Hematopoietic multipotent progenitor cell treated with erythropoietin and hydrocortisone succinate and interleukin-3 and kit ligand, for 15 days (in vitro differentiated cells): ENCODE data around the gene PLXNA2.

ENCODE experiments used
- DNase-seq: peaks from one replicate; pipeline ENCODE4 v3.0.0-alpha.2; 2015; ENCODE audit warnings: low spot score

Gene PLXNA2

DNA sequence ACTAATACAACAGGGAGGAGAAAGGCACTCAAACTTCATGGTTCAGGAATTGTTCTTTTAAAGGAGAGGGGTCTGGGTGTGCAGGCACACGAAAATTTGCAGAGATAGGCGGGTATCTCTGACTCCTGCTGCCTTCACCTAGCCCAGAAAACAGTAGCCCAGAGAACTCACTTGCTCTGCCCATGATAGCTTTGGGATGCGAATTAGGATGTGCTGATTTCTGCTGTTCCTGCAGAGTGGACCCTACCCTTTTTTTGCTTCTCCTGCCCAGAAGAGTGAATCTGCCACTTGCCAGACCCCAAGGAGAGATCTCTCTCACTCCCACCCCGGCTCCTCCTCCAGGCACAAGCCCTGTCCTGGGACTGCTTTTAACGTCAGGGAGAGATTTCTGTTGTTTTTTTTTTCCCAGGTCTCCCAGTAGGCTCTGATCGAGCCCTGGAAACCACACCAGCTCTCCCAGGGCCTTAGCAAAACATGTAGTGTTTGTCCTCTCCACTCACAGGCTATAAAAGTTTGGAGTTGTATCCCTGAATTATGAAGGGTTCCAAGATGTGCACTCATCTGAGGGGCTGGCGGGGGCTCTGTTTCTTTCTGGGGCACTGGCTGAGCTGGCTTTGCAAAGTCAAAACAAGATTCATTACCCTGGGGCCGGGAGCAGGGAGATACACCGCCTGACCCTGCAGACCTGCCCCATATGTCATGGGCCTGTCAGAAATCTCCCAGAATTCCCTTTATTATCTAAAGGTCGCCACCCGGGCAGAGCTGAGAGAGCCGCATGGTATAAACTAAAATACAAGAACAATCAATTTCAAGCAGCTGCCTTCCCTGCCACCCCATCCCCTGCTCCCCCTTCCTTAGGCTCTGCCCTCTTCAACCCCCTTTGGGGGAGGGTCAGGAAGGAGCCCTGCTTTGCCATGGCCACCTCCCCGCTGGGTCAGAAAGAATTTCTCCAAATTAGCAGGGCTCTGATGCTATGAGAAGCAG, 17.9 kb downstream of the PLXNA2 start:
- peak; percentile 17 for DNase-seq

DNA sequence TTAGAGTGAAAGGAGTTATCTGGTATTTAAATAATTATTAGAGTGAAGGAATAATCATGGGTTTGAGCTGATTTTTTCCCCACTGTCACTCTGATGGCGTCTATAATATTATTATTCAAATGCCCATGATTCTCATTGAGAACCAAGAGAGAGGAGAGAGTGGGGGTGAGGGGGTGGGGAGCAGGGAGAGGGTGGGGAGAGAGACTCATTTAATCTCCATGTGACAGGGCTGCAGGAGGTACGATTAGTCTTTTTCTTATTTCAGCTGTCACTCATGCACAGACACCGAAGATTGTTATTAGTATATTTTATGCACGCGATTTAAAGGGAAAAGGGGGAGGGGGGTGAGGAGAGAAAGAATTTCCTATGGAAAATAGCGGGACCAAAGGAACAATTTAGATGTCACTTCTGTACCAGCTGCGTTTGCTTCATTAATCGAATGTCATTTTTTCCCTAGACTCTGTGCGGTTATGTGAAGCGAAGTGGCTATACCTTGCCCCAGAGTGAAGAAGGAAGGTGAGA, 19.9 kb downstream of the PLXNA2 start:
- no peak for DNase-seq

DNA sequence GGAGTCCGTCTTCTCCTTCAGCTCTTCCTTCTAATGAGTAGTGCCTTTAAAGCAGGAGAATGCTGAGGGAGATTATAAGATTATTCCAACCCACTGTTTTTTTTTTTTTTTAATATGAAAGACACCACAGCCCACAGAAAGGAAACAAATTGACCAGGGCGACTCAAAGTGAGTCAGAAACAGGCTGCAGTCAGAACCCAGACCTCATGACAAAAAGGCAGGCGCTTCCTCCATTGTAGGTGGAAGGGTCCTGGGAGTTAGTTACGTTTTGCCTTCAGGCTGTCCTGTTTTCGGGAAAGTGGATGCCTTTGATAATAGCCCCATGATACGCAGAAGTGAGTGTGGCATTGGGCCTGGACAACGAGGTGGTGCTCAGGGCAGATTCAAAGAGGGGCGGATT, 21.0 kb downstream of the PLXNA2 start:
- no peak for DNase-seq

DNA sequence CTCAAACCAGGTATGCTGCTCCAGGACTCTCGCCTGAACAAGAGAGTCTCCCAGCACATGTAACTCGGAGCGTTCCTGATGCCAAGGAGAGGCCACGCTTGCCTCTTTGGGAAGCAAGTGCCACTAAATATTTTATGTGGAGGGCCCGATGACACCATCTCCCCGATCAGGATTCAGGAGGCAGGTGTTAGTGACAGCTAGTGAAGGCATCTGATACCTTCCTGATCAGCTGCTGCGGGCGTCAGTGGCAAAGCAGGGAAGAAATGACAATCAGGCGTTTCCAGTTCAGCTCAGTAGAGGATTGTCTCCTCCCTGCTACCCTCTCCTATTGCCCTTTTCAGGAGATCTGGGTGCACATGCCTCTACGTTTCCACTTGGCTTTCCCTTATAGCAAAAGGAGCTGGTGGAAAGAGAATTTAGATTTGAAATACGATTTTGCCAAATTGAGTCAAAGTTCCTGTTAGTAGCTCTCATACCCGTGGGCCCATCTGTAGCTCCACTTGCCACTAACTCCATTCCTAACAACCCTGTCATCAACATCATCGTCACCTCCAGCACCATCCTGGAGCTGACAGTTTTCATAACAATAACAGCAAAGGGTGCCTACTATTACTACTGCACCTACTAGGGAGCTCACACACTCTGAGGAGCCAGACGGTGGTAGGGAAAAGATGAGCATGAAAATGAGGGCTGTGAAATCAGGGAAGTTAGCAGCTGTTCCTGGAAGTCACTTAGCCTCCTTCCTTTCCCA, 21.6 kb downstream of the PLXNA2 start:
- DNase-seq = no peak

DNA sequence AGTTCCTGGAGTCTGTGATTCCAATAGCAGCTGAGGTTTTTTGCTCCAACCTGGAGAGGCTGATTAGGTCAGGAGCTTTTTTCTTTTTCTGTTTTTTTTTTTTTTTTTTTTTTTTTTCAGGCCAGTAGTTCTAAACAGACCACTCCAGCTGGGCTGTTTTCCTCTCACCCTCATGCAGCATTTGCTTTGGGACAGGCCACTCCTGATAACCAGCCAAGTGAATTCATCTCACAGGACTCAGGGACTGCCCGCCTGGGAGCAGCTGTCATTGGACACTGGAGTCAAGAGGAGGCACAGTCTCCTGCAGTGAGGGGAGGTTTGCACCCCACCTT, 22.9 kb downstream of the PLXNA2 start:
- no peak for DNase-seq

DNA sequence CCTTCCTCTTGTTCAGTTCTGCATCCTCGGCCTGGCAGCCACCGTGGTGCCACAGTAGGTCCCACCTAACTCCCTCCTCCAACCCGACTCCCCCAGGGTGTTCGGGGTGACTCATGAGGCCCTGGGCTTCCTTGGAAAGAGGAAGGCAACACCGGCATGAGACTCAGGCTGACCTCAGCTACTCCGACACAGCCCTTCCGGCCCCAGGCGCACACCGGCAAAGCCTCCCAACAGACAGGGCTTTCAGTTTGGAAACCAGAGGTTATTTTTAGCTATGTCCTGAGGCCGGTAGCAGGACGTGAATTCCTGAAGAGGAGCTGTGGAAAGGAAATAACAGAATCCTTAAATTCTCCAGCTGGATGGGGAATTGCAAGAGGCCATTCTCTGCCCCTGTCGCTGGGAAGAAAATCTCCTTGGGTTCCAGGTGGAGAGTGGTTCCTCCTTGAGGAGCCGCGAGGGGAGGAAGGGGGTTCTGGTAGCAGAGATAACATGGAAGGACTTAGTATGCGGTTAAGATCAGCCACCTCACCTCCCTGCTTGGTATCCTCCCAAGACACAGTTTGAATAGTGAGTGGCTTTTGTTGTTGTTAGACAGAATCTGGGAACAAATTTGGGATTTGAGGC, 24.4 kb downstream of the PLXNA2 start:
- DNase-seq = no peak

DNA sequence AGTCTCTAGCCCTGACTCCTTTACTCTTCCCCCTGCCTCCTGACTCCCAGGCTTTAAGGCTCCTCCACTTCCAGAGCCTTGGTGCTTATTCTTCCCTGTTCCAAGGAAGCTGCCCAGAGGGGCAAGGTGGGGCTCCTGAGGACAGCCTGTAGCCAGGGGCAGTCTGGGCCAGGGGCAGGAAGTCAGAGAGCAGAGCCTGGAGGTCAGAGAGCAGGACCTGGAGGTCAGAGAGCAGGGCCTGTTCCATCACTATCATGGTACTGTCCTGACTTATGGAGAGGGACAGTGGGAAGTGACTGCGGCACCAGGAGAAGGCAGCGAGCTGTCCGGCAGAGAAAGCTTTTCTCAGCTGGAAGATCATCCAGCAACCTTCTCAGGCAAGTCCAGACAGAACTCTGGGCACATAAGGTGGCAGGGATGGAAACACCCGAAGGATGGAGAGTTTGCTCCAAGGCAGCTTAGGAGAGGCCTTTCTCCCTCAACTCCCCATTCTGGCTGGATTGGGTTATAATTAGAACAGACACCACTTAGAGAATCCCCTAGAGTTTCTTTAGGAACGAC, 25.0 kb downstream of the PLXNA2 start:
- DNase-seq = no peak

DNA sequence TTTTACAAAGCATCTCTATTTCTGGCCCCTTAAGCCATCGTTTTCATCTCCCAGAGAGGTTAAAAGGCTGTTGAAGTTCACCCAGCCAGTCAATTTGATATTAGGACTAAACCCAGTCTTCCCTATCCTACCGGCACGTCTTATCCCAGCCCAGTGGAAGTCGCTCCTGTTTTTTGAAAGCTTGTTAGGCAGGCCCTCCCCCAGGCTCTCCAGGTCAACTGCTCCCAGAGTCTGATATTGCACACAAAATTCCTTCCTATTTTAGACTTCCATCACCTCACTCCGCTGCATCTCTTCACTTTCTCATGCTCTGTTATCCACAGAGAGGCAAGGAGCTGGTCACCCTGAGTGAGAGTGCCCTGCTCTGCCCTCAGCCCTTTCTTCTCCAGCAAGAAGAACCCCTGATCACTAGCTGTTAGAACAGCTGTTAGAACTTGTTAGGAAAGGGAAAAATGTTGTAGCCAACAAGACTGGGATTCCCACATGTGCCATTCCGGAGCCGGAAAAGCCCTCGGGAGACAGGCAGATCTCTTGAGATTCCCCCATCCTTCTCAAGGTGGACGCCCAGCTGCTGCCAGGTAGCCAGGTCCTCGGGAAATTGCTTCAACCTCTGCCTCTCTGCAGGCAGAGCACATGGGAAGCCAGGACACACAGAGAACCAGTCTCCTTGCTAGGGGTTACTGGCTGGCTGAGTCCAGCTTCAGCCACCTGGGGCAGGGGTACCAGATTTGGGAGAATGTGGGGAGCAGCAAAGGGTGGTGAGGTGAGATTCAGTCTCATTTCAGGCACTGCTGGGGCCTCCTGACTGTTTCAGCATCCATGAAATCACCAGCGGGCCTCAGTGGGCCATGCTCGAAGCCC, 25.7 kb downstream of the PLXNA2 start:
- no peak for DNase-seq

DNA sequence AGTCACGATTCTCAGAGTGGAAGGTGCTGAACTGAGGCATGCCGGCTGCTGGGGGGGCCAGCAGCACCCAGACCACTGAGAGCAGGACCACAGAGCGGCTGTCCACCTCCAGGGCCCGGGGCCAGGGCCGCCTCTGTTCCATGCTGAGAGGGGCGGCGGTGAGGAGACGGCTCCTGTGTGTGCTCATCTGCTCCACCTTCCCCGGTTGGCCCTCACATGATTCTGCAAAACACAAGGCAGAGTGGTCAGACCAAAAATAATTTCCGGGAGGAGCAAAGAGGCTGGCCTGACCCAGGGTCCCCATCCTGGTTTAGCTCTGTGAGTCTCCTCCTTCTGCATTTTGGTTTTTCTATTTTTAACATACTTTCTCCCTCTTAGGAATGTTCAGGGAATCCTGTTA, 26.4 kb downstream of the PLXNA2 start:
- DNase-seq = no peak

DNA sequence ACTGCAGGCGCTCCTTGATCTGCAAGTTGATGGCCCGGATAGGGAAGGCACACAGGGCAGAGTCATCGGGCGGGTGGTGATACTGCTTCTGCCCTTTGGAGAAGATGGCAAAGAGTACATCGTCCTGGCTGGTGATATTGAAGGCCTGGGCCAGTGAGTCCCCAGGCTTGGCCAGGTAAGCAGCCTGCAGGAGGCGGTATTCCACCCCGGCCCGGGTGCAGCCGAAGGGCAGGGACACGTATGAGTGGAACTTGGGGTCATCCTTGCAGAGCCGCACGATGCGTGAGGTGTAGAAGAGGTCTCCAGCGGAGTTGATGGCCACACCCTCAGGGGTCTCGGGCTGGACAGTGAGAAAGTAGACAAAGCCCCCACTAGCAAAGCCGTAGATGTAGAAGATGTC, 27.4 kb downstream of the PLXNA2 start:
- DNase-seq = no peak

DNA sequence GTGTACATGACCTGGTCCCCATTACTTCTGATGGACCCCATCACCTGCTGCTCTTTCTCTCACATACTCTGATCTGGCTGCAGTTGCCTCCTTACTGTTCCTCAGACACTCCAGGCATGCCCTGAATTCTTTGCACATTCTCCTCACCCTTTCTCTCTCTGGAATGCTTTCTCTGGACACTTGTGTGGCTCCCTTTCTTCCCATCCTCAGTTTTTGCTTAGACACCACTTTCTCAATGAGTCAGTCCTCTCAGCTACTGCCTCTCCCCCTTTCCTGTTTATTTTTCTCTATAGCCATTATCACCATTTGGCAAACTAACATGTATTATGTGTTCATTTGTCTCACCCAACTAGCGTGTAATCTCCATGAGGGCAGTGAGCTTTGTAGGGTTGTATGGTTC, 28.1 kb downstream of the PLXNA2 start:
- no peak for DNase-seq

DNA sequence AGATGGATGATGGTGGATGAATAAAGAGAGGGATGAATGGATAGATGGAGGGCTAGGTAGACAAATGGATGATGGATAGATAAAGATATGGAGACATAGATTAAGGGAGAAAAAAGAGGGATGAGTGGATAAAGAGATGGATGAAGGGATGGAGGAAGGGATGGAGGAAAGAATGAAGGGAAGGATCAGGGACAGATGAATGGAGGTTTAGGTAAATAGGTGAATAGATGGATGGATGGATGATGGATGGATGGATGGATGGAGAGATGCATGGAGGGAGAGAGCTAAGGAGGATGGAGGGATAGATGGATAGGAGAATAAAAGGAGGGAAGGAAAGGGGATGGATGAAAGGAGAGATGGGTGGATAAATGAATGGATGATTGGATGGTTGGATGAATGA, 28.8 kb downstream of the PLXNA2 start:
- no peak for DNase-seq

DNA sequence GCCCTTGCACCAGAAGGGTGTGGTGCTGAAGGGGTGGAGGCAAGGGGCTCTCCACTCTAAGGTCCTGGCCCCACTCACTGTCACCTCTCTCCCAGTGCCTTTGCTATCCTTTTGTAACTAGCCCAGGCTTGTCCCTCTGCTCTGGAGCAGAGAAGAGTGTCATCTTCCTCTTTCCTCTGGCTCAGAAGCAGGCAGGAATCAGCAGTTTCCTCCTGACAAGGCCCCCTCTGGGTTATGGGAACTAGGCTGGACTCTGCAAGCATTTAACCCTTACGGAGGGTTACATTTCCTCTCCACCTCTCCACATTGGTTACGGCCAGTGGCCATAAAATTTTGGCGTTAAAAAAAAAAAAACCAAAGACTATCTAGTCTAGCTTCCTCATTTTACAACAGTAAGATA, 30.4 kb downstream of the PLXNA2 start:
- no peak for DNase-seq

DNA sequence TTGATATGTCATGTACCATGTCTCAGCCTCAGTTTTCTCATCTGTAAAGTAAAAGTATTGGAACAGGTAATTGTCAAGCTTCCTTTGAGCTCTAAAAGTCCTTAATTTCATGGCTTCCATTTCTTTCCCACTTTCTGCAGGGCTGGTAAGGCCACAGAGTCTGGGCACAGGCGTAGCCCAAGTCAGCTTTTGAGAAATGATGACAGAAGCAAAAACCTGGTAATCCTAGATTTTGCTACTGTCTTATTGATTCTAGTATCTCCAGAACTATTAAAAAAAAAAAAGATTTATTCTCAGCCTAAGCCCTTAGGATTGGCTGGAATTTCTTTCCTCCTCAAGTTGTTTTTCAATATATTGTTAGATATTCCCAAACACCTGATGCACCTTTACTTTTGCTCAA, 31.3 kb downstream of the PLXNA2 start:
- DNase-seq = no peak

DNA sequence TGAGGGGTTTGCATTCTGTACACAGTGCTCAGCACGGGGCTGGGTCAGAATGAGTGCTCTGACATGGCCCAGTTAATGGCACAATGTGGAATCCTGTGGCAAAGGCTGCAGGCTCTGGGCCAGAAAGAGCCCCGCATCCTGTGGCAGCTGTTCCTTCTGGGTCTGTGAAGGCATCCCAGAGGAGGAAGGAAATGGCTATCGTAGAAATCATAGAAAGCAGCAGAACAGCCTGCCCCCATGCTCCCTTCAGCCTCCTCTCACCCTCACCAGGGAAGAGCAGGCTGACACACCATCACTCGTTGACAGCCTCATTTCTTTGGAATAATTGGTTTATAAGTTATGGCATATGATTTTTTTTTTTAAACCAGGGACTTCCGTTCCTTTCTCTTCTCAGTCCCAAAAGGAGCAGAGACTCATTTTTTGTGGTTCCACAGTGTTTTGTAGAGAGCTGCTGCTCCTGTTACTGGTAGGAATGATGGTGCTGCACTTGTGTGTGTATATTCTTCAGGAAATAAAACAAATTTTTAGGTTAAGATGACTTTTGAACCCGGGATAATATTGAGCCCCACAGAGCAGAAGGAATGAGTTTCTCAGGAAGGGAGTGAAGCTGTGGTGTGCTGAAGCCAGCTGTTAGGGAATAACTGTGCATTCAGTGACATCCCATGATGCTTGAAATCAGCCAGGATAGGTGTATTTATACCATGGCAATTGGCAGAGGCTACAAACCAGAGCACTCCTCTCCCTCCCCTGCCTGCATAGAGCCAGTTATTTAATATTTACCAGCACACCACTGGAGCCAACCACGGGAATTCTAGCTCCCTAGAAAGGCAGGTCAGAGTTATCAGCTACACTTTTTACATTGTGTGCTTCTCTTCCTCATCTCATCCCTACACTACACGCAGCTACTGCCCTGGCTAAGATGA, 32.0 kb downstream of the PLXNA2 start:
- DNase-seq = no peak

DNA sequence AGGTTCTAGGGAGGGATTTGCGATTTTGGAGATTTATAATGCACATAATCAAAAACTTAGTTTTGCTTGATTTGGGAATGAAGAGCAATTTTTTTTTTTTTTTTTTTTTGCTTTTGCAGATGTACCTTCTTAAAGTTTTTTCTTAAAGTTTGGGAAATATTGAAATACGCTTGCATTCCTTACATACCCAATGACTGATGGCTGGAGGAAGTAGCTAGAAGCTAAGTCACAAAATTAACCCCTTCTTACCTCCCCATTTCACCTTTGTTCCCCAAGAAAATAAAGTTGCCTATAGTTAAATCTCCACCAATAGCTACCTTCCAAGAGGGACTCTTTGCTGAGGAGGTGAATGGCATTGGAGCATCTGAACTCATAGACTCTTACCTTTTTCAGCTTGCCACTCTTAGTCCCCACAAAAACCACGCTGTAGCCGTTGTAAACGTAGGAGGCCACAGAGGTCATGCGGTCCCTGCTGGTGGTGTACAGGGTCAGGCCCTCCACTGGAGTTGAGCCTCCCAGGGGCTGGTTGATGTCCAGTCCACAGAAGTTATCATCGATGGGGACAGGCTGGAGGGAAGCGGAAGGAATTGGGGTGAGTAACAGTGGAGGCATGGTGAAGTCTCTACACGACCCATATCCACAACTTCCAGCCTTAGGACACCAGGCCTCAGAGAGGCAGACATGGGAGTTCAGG, 34.1 kb downstream of the PLXNA2 start:
- no peak for DNase-seq

DNA sequence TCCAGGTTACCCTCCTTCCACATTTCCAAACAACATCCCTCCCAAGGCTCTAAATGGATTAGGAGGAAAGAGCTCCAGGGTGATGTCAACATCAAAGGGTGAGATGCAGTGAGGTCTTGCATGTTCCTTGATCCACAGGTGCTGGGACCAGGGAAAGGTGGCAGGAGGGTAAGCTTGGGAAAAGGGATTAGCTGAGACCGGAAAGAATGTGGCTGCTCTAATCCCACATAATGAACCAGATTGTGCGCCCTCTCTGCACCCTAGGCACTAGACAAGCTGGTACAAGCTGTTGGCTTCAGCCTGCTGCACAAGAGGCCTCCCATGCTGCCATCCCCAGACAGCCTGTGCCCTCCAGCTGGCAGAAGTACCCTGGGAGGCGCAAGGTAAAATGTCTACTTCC, 34.9 kb downstream of the PLXNA2 start:
- DNase-seq = no peak

DNA sequence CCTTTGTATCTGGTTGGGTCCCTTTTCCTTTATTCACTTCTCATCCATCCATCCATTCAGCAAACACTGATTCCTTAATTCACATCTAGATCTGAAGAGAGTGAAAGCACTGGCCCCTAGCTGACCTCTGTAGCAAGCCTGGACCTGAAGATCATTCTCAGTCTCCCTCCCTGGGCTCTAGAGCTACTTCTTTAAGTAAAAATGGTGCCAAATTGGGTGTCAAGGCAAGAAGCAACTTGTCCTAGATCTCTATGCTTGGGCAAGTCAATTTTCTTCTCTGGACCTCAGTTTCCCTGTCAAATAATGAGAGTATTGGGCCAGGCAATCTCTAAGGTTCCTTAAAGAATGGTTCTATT, 36.1 kb downstream of the PLXNA2 start:
- no peak for DNase-seq

DNA sequence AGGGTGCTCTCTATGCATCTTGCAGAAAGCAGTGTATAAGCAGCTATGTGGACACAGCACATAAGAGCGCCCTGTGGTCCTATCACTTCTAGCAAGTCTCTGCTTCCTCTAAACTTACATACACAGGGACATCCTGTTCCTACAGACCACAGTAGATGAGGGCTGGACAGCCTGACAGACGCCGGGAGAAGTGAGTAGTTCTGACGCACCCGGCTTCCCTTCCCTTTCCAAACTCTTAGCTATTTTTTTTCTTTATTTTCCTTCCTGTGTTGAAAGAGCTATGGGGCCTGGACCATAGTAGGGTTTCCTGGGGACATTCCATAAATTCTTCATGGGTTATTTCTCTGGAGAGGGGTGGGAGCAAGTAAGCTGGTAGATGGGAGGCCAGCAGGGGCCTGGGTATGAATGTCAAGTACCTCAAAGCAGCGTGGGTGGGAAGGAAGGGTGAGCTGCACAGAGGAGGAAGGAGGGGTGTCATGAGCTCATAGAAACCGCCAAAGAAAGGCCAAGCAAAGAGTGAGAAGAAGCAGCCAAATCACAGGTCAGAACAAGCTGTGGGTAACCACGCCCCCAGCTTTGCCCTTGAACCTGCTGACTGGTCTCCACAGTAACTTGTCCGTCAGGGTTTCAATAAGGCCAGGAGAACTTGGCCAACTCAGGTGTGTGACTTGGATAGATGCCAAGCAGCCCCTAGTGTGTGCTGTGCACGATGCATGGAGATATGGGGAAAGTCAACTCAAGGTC, 36.6 kb downstream of the PLXNA2 start:
- no peak for DNase-seq
